ENCODE results near the gene TEX261.
"Not testable (repeated sequence)": the region's sequence is repeated elsewhere in the genome, so short reads cannot be mapped to it uniquely, and the experiment has no call there.

Gene TEX261

GRCh38 chr2:70994699-70995425, at the start of gene TEX261:
TSS of gene TEX261 (minus strand) at chr2:70994873. CDS start at chr2:70994757, 116 bp downstream.
- no peaks in the 10 kb centered on the region for H3K9me3 Mint-ChIP-seq
- DNase-seq (peak; percentile 93), ATAC-seq (replicated peaks) (peak; percentile 96 to 97)
- H3K4me1 Mint-ChIP-seq = peaks cover 26 to 53% of the 10 kb centered on the region in 2 donors
- no peaks in the 10 kb centered on the region for H3K27me3 Mint-ChIP-seq
- H3K4me3 Mint-ChIP-seq = peak within 1 kb of the TSS; percentile 93 to 95
- peaks cover 15 to 20% of the 10 kb centered on the region in 2 donors for H3K36me3 Mint-ChIP-seq
- H3K27ac Mint-ChIP-seq = peak within 1 kb of the TSS; percentile 93

GRCh38 chr2:71043531-71044407, 49.1 kb upstream of the TEX261 start:
- H3K27me3 Mint-ChIP-seq = peaks cover 12 to 14% of the 10 kb centered on the region in 2 donors
- DNase-seq (no peak), ATAC-seq (replicated peaks) (peak in 1 of 2 donors; percentile 19)
- H3K27ac Mint-ChIP-seq = no peak overlapping the region
- H3K9me3 Mint-ChIP-seq = no peaks in the 10 kb centered on the region
- H3K36me3 Mint-ChIP-seq = no peaks in the 10 kb centered on the region
- no peaks in the 10 kb centered on the region for H3K4me1 Mint-ChIP-seq
- no peak overlapping the region for H3K4me3 Mint-ChIP-seq

- no peaks in the 10 kb centered on the region for H3K4me1 Mint-ChIP-seq
- H3K27me3 Mint-ChIP-seq = peaks cover 23 to 24% of the 10 kb centered on the region in 2 donors
- ATAC-seq (replicated peaks) (no peak), DNase-seq (no peak)
- H3K36me3 Mint-ChIP-seq = no peaks in the 10 kb centered on the region
- no peak overlapping the region for H3K4me3 Mint-ChIP-seq
- no peaks in the 10 kb centered on the region for H3K9me3 Mint-ChIP-seq
- H3K27ac Mint-ChIP-seq = no peak overlapping the region
These were observed 47.6 kb upstream of the TEX261 start for GRCh38 chr2:71042287-71042686.

- not testable (repeated sequence) for H3K9me3 Mint-ChIP-seq; H3K4me1 Mint-ChIP-seq; DNase-seq; H3K27ac Mint-ChIP-seq; H3K36me3 Mint-ChIP-seq; ATAC-seq (replicated peaks); H3K4me3 Mint-ChIP-seq
- peaks cover 42 to 54% of the 10 kb centered on the region in 2 donors for H3K27me3 Mint-ChIP-seq
These were observed 41.6 kb upstream of the TEX261 start for GRCh38 chr2:71036296-71036695.

- Mint-ChIP-seq H3K27me3 (peaks cover 10 to 14% of the 10 kb centered on the region in 2 donors), H3K27ac (peak overlapping the region; percentile 77)
- DNase-seq = peak; percentile 60
These were observed 29.0 kb upstream of the TEX261 start for GRCh38 chr2:71023553-71024243.

GRCh38 chr2:71021394-71021793, 26.7 kb upstream of the TEX261 start:
- H3K36me3 Mint-ChIP-seq; H3K9me3 Mint-ChIP-seq; H3K4me3 Mint-ChIP-seq; H3K27ac Mint-ChIP-seq; ATAC-seq (replicated peaks); DNase-seq: not testable (repeated sequence)
- H3K27me3 Mint-ChIP-seq = peaks cover 10 to 14% of the 10 kb centered on the region in 2 donors
- H3K4me1 Mint-ChIP-seq = peaks cover 9 to 10% of the 10 kb centered on the region in 2 donors

More at GRCh38 chr2:71023553-71024243, 29.0 kb upstream of the TEX261 start:
- peaks cover 9 to 10% of the 10 kb centered on the region in 2 donors for H3K4me1 Mint-ChIP-seq
- H3K4me3 Mint-ChIP-seq; H3K36me3 Mint-ChIP-seq; ATAC-seq (replicated peaks); H3K9me3 Mint-ChIP-seq: not testable (repeated sequence)

- not testable (repeated sequence) for ATAC-seq (replicated peaks); H3K36me3 Mint-ChIP-seq; DNase-seq; H3K27ac Mint-ChIP-seq; H3K4me3 Mint-ChIP-seq; H3K9me3 Mint-ChIP-seq
- peaks cover 9 to 10% of the 10 kb centered on the region in 2 donors for H3K4me1 Mint-ChIP-seq
- H3K27me3 Mint-ChIP-seq = peaks cover 7 to 10% of the 10 kb centered on the region in 2 donors
These were observed 25.3 kb upstream of the TEX261 start for GRCh38 chr2:71019989-71020388.

GRCh38 chr2:71018625-71019024, 24.0 kb upstream of the TEX261 start:
- no peaks in the 10 kb centered on the region for H3K36me3 Mint-ChIP-seq
- H3K4me3 Mint-ChIP-seq = no peak overlapping the region
- no peak for ATAC-seq (replicated peaks)
- DNase-seq = no peak
- H3K4me1 Mint-ChIP-seq = peaks cover 6 to 7% of the 10 kb centered on the region in 2 donors
- peaks cover 5 to 10% of the 10 kb centered on the region in 2 donors for H3K27me3 Mint-ChIP-seq
- no peak overlapping the region for H3K27ac Mint-ChIP-seq
- H3K9me3 Mint-ChIP-seq = no peaks in the 10 kb centered on the region

- H3K4me1 Mint-ChIP-seq; H3K36me3 Mint-ChIP-seq; ATAC-seq (replicated peaks); H3K9me3 Mint-ChIP-seq; DNase-seq; H3K27ac Mint-ChIP-seq; H3K4me3 Mint-ChIP-seq: not testable (repeated sequence)
- peaks cover 24 to 29% of the 10 kb centered on the region in 2 donors for H3K27me3 Mint-ChIP-seq
These were observed 17.1 kb upstream of the TEX261 start for GRCh38 chr2:71011786-71012185.

GRCh38 chr2:71008342-71008741, 13.7 kb upstream of the TEX261 start:
- H3K27ac Mint-ChIP-seq = no peak overlapping the region
- H3K4me3 Mint-ChIP-seq = no peak overlapping the region
- ATAC-seq (replicated peaks) (no peak), DNase-seq (no peak)
- H3K27me3 Mint-ChIP-seq = peaks cover 24 to 47% of the 10 kb centered on the region in 2 donors
- no peaks in the 10 kb centered on the region for H3K36me3 Mint-ChIP-seq
- peaks cover 0 to 3% of the 10 kb centered on the region in 2 donors for H3K9me3 Mint-ChIP-seq
- no peaks in the 10 kb centered on the region for H3K4me1 Mint-ChIP-seq

GRCh38 chr2:71006955-71007799, 12.5 kb upstream of the TEX261 start:
- Mint-ChIP-seq H3K4me1 (no peaks in the 10 kb centered on the region), H3K27ac (no peak overlapping the region), H3K4me3 (no peak overlapping the region), H3K27me3 (peaks cover 24 to 47% of the 10 kb centered on the region in 2 donors), H3K36me3 (no peaks in the 10 kb centered on the region), H3K9me3 (peaks cover 0 to 3% of the 10 kb centered on the region in 2 donors)
- no peak for DNase-seq
- no peak for ATAC-seq (replicated peaks)

GRCh38 chr2:71006323-71006722, 11.7 kb upstream of the TEX261 start:
- DNase-seq = no peak
- no peak overlapping the region for H3K27ac Mint-ChIP-seq
- ATAC-seq (replicated peaks) = no peak

More at GRCh38 chr2:71006323-71006722, 11.7 kb upstream of the TEX261 start:
- H3K4me1 Mint-ChIP-seq = peaks cover under 1 to 6% of the 10 kb centered on the region in 2 donors
- no peaks in the 10 kb centered on the region for H3K36me3 Mint-ChIP-seq
- peaks cover 19 to 41% of the 10 kb centered on the region in 2 donors for H3K27me3 Mint-ChIP-seq
- H3K4me3 Mint-ChIP-seq = no peak overlapping the region
- peaks cover 0 to 3% of the 10 kb centered on the region in 2 donors for H3K9me3 Mint-ChIP-seq

Measured in stimulated activated naive B cell treated with anti-CD40 and anti-IgM and Interleukin-4, amounts not matched to agents 10 μg/mL and 1 μg/mL and 100 μg/mL, for 72 hours (primary cell).